K562 (cell line): ENCODE results near the gene C10orf105. TPM values are rescaled to one million over a fixed set of nuclear protein-coding genes. Genes with fewer than 3 reads are reported as not detected.

Experiments
- ARID4B ChIP-seq: sonication (generic); formaldehyde crosslinking; IDR thresholded peaks from 2 replicates; pipeline ENCODE4 v1.8.0; 2022; ENCODE audit warnings: mild to moderate bottlenecking, missing genetic modification reagents
- CBX2 ChIP-seq: fragments of 200-600 bp; sonication (generic); IDR thresholded peaks from one replicate; pipeline ENCODE4 v1.6.1; 2012; ENCODE audit warnings: mild to moderate bottlenecking, low read length, inconsistent platforms; ENCODE audit not compliant: insufficient read depth, poor library complexity, severe bottlenecking
- CXXC5 ChIP-seq: fragments of 250-450 bp; sonication (Bioruptor Pico); IDR thresholded peaks from 2 replicates; pipeline ENCODE4 v1.8.0; 2022; ENCODE audit warnings: inconsistent platforms, mild to moderate bottlenecking, moderate library complexity
- ETV1 ChIP-seq: fragments of 450-650 bp; conservative IDR thresholded peaks from 2 replicates; pipeline ENCODE4 v1.6.1; 2016; ENCODE audit warnings: missing genetic modification characterization, control low read depth, low read depth, missing compliant biosample characterization
- JUNB ChIP-seq: fragments of 450-650 bp; formaldehyde crosslinking; conservative IDR thresholded peaks from 2 replicates; pipeline ENCODE4 v1.4.0; 2020; ENCODE audit warnings: mild to moderate bottlenecking
- KHSRP ChIP-seq: fragments of 450-650 bp; IDR thresholded peaks from 2 replicates; pipeline ENCODE4 v1.6.1; 2017
- MAFF ChIP-seq: IDR thresholded peaks from 2 replicates; pipeline ENCODE4 v1.6.1; 2012; ENCODE audit warnings: low read length, improper control_type of control experiment
- MXI1 ChIP-seq: IDR thresholded peaks from 2 replicates; pipeline ENCODE4 v1.6.1; 2011; ENCODE audit warnings: low read depth, mild to moderate bottlenecking, improper control_type of control experiment, low read length
- PRPF4 ChIP-seq: fragments of 200-400 bp; formaldehyde crosslinking; IDR thresholded peaks from one replicate; pipeline ENCODE4 v1.6.1; 2017; ENCODE audit warnings: low read length, low read depth, mild to moderate bottlenecking; ENCODE audit not compliant: insufficient read depth, poor library complexity, severe bottlenecking
- RAD21 ChIP-seq, 2 experiments: fragments of 250-450 bp in 1 of 2; fragments of 450-650 bp in 1 of 2; sonication (Bioruptor Pico) in 1 of 2; formaldehyde crosslinking in 1 of 2; IDR thresholded peaks in 1 of 2; conservative IDR thresholded peaks in 1 of 2; 2 replicates each; pipeline versions ENCODE4 v1.4.0 to v1.8.0; 2020 to 2022; ENCODE audit warnings: mild to moderate bottlenecking in 2 of 2, moderate library complexity in 1 of 2
- RBM15 ChIP-seq: fragments of 200-400 bp; formaldehyde crosslinking; IDR thresholded peaks from 2 replicates; pipeline ENCODE4 v1.6.1; 2018; ENCODE audit warnings: mild to moderate bottlenecking, low read length, moderate library complexity; ENCODE audit not compliant: insufficient read depth
- TARDBP ChIP-seq: fragments of 450-650 bp; IDR thresholded peaks from 2 replicates; pipeline ENCODE4 v1.6.1; 2016
- ZKSCAN3 ChIP-seq: fragments of 250-450 bp; sonication (Bioruptor Pico); IDR thresholded peaks from 2 replicates; pipeline ENCODE4 v1.4.0; 2020
- ZNF354B ChIP-seq: fragments of 250-450 bp; sonication (Bioruptor Pico); IDR thresholded peaks from 2 replicates; pipeline ENCODE4 v1.4.0; 2020
- ZNF586 ChIP-seq: fragments of 450-650 bp; formaldehyde crosslinking; conservative IDR thresholded peaks from 2 replicates; pipeline ENCODE4 v1.4.0; 2020; ENCODE audit warnings: mild to moderate bottlenecking, moderate library complexity
- ZNF592 ChIP-seq: fragments of 450-650 bp; IDR thresholded peaks from 2 replicates; pipeline ENCODE4 v1.6.1; 2017; ENCODE audit warnings: antibody characterized with exemption, mild to moderate bottlenecking
- ZNF707 ChIP-seq: fragments of 250-450 bp; sonication (Bioruptor Pico); conservative IDR thresholded peaks from 2 replicates; pipeline ENCODE4 v1.8.0; 2022; ENCODE audit warnings: inconsistent platforms, mild to moderate bottlenecking, moderate library complexity
- ZNF766 ChIP-seq: fragments of 200-800 bp; sonication (Bioruptor generic); conservative IDR thresholded peaks from 2 replicates; pipeline ENCODE4 v1.6.1; 2016; ENCODE audit warnings: missing genetic modification characterization, missing compliant biosample characterization
- polyA plus RNA-seq, 8 experiments: library from polyadenylated mRNA; depleted of rRNA in 4 of 8; stranded (reverse) in 5 of 8; unstranded in 3 of 8; fragments of >200 nt; fragmentation: Nextera tagmentation in 2 of 8; fragmentation: Illumina TruSeq in 1 of 8; extraction: Ambion mirVana in 2 of 8; extraction: Trizol in 1 of 8; gene quantifications; 2 replicates each; pipeline versions ENCODE4 v1.2.1 to v1.2.3, GENCODE V29; 2011 to 2014; ENCODE audit warnings: inconsistent platforms in 1 of 8, missing spikeins in 1 of 8
- total RNA-seq, 7 experiments: library from RNA; depleted of rRNA in 6 of 7; stranded (reverse); fragments of >200 nt in 6 of 7; fragmentation: Illumina TruSeq in 2 of 7; extraction: Trizol in 2 of 7; gene quantifications; 2 replicates each; pipeline versions ENCODE4 v1.2.1 to v1.2.3, GENCODE V29; 2011 to 2021; ENCODE audit warnings: low replicate concordance in 1 of 7
- TF ChIP-seq, protein P1 (sequence below), 2 experiments: fragments of 450-650 bp in 1 of 2; sonication (generic) in 1 of 2; formaldehyde crosslinking; conservative IDR thresholded peaks; 2 replicates each; pipeline versions ENCODE4 v1.4.0 to v1.8.1; 2020 to 2022; ENCODE audit warnings: mild to moderate bottlenecking in 1 of 2, missing genetic modification reagents in 1 of 2

Gene C10orf105
- total and polyA plus RNA-seq, 9 of the 15 experiments (the other 6 are each of a cell fraction or from before 2014, with no cell fraction given): 0.03 to 0.25 (median 0.04) TPM; not detected in 3

GRCh38 chr10:71746344-71747037 lies 26.9 kb upstream of the C10orf105 start (continued):
- TF ChIP-seq ZNF592: peak; percentile 94
- no peak; the same call in 1 of the 2 replicates for TF ChIP-seq ARID4B
- no peak for TF ChIP-seq JUNB (CRISPR knock-in tag)
- TF ChIP-seq MXI1: no peak
- TF ChIP-seq ZNF707 (CRISPR knock-in tag): no peak
- TF ChIP-seq MAFF: no peak
- TF ChIP-seq TARDBP: no peak
- no peak for TF ChIP-seq CBX2
- TF ChIP-seq, protein P1, sequence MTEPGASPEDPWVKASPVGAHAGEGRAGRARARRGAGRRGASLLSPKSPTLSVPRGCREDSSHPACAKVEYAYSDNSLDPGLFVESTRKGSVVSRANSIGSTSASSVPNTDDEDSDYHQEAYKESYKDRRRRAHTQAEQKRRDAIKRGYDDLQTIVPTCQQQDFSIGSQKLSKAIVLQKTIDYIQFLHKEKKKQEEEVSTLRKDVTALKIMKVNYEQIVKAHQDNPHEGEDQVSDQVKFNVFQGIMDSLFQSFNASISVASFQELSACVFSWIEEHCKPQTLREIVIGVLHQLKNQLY (CRISPR knock-in tag; conservative IDR thresholded peaks at IDR 0.05): peak in 1 of 2 experiments; percentile 35; a peak in 1 of 4 replicates
- no peak for TF ChIP-seq RBM15
- TF ChIP-seq ZNF766: peak; percentile 93
- TF ChIP-seq ZNF354B: no peak
- TF ChIP-seq ZKSCAN3 (CRISPR knock-in tag): no peak
- peak; percentile 91 for TF ChIP-seq ETV1
- no peak for TF ChIP-seq ZNF586 (CRISPR knock-in tag)
- no peak for TF ChIP-seq PRPF4
- TF ChIP-seq RAD21 (CRISPR knock-in tag; conservative IDR thresholded peaks at IDR 0.05 in 1 of 2, IDR thresholded peaks at IDR 0.05 in 1 of 2): peak; percentile 77 to 87
- no peak for TF ChIP-seq KHSRP
- TF ChIP-seq CXXC5 (CRISPR knock-in tag): peak; percentile 86
